Stimulated activated CD8-positive, alpha-beta memory T cell treated with anti-CD3 and anti-CD28 coated beads, Interleukin-15, amount 100 ng/mL, for 48 hours (primary cell): ENCODE results near the gene MLLT10.
A peak's percentile ranks its signal among the peaks of the same experiment; 100 is the strongest.

ENCODE experiments used
- DNase-seq, 2 donors: peaks; one replicate each; pipeline ENCODE4 v3.0.0-alpha.2; 2020; ENCODE audit warnings: low read depth in 2 of 2

MLLT10 gene

DNA sequence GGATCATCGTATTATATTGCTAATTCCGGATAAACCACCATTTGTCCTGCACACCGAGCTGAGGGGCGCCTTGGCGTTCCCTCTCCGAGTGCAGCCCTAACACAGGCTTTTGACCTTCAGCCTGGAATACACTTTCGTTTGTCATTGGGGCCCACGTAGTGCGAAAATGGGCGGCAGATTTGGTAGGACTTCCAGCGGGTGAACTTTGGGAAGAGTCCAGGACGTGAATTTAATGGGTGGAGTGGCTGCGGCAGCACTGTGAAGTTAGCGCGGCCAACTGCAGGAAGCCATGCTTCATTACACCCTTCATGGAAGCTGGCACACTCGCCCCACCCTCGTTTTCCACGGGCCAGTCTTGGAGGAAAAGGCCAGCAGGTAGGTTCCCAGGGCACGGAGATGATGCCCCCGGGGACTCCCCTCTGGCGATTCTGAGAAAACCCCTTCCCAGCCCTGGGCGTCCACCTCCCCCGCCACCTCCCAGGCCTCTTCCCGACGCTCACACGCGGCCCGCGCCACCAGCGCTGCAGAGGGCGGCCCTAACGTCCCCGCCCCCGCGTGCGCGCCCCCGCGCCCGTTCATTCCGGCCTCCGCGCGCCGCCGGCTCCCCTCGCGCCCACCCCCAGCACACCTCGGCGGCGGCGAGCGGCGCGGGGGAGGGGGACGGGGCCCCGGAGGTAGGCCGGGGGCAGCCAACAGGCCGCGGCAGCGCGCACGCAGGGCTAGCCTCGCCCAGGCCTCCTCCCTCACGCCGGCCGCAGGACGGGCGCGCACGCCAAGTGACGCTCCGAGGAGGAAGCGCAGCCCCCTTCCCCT is at the start of gene MLLT10:
TSS of gene MLLT10 (plus strand) at position 766 of the 813 bp plus-strand sequence. CDS start 413 bp downstream, outside the sequence.
- peak; percentile 88 to 89 for DNase-seq

DNA sequence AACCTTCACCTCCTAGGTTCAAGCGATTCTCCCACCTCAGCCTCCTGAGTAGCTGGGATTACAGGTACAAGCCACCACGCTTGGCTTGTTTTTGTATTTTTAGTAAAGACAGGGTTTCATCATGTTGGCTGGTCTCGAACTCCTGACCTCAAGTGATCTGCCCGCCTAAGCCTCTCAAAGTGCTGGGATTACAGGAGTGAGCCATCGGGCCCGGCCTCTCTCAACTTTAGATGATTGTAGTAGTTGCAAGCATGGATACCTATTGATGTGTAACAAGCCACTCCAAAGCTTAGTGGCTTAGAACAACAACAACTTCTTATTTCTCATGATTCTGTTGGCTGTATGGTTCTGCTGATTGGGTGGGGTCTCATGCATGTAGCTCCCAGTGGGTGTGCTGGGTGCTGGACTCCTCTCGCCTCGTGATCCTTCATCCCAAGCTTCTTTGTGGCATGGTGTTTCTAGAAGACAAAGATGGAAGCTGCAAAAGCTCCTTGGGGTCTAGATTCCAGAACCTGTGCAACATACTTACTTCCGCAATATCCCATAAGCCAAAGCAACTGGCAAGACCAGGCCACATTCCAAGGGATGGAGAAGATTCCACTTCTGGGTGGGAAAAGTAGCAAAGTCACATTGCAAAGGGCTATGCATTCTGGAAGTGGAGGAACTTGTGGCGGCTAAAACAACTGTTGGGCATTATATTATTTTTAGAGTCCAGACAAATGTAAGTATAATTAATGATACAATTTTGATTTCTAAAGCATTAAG is 46.4 kb upstream of the MLLT10 start:
- DNase-seq, result no peak

DNA sequence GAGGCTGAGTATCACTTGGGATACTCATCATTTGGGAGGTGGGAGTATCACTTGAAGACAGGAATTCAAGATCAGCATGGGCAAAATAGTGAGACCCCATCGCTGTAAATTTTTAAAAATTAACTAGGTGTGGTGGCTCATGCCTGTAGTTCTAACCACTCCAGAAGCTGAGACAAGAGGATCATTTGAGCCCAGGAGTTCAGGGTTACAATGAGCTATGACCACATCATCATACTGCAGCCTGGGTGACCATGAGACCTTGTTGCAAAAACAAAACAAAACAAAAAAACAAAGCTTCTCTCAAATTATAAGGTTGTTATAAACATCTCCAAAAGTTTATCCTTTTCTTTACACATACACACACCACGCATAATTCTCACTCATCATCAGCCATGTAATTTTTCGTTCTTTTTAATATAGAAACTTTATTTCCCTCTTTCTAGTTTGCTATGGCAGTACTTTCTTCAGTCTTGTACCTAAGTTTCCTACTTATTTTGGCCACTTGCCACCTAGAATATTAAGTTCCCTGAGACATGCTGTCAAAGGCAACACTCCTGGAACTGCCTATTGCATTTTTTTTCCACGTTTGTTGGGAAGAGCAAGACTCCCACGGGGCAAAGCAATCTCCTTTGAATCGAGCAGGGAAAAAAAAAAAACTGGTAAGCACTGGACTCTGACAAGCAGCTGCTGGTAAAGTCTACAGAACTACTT is 45.6 kb upstream of the MLLT10 start:
- DNase-seq, result no peak

DNA sequence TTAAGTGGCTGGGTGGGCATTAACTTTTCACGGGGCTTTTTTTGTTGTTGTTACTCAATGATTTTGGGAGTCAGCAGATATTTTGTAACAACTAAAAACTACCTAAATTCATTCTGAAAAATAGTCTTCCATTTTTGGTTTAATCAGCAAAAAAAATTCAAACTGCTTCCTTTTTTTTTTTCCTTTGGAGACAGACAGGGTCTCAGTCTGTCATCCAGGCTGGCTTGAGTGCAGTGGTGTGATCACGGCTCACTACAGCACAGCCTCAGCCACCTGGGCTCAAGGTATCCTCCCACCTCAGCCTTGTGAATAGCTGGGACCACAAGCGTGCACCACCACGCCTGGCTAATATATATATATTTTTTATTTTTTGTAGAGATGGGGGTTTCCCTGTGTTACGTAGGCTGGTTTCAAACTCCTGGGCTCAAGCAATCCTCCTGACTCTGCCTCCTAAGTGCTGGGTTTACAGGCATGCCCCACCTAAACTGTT is 45.0 kb upstream of the MLLT10 start:
- DNase-seq, result no peak

DNA sequence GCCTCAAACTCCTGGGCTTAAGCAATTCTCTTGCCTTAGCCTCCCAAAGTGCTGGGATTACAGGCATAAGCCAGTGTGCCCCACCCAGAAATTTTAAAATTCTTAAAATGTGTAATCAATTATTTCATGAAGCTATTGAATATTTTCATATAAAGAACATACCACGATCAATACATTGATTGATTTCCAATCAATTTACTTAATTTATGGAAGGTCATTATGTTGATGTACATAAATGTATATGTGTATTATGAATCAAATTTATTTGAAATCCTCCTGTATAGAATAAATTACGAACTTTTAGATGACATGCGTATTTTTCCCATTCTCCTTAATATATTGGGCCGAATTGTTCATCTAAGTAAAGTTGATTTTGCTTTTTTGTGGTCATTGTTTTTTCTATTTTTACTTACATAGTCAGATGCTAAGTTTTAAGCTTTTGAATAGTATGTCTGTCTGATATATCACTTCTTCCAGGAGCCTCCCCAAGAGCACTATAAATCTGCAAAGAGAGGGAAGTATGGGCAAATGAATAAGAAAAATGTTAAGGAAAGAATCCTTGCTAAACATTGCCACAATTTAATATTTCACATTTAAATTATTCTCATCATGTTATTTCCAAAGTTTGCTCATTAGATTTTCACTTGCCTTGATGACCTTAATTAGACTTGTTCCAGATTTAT is 43.9 kb upstream of the MLLT10 start:
- DNase-seq, result no peak

DNA sequence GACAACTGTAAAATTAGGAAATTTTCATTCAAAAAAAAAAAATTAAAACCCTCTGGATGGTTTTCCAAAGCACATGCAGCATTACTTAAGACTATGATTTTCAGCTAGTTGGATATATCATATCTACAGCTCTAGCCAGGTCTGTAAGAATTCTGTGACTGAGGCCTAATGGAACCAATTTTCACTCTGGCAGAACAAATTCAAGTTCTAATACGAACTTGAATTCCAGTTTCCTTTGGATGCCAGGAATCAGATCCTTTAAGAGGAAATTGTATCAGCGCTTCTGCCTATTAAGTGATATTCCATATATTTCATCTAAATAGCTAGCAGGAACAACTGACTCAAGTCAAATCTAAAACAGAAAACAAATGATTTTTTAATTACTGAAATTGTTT is 43.3 kb upstream of the MLLT10 start:
- DNase-seq, result no peak

DNA sequence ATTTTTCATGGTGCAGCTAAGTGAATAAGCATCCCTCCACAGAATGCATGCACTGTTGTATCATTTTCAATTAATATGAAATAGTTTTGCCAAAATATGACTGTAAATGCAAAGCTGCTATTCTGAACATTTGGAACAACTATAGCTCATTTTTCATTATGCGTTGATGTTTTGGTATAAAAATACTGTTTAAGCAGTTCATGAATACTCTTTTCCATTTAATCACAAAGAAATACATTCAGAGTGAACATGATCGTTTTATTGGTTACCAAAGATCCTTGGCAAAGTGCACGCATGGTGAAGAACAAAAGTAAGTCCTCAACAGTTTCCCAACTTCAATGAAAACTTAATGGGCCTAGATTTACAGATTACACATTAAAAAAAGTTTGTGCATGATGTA is 41.6 kb upstream of the MLLT10 start:
- no peak for DNase-seq

DNA sequence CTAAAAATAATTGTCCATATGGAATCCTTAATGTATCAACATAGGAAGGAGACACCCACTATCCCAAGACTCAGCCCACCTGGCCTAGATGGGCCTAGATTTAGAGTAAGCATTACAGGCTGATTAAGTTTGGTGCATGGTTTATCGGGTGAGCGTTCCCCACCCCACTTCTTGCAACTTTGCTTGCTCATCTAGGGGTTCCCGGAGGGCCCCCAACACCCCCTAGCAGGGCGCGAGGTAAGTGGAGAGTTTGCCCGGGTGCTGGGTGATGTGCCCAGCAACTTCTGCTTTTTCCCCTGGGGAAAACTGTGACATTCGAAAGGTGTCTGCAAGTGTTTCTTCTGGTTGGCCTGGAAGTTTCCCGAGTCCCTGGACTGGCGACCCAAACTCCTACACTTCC is 40.2 kb upstream of the MLLT10 start:
- DNase-seq, result no peak

DNA sequence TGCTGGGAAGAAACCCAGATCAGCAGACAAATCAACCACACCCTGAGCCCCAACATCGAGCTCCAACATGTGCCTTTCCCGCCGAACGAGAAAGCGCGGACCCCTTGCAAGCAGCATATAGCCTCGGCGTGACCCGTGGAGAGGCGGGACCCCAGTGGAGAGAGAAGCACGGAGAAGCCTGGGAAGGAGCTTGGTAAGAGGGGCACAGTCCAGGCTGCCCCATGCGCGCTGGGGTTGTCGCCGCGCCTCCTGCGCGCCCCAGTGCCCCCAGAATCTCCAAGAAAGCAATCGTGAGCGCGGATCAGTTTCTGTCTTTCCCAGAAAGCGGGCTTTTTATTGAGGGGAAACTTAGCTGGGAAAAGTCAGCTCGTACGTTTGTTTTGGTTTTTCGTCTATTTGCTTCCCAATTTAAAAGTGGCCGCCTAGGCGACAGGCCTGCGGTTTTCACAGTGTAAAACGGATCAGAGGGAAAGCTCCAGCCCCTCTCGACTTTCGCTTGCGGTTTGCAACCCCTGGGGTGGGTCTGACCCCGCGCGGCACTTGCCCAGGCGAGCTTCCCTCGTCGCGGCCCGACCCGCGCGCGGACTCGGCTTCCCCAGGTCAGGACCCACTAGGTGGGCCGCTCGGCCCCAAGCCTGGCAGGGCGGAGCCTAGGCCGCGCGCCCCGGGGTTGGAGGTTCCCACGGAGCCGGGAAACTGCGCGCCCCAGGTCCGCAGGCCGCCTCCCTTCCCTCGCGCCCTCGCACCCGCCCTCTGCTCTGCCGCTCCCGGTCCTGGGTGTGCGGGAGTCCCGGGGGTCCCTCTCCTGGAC is 39.6 kb upstream of the MLLT10 start:
- no peak for DNase-seq

DNA sequence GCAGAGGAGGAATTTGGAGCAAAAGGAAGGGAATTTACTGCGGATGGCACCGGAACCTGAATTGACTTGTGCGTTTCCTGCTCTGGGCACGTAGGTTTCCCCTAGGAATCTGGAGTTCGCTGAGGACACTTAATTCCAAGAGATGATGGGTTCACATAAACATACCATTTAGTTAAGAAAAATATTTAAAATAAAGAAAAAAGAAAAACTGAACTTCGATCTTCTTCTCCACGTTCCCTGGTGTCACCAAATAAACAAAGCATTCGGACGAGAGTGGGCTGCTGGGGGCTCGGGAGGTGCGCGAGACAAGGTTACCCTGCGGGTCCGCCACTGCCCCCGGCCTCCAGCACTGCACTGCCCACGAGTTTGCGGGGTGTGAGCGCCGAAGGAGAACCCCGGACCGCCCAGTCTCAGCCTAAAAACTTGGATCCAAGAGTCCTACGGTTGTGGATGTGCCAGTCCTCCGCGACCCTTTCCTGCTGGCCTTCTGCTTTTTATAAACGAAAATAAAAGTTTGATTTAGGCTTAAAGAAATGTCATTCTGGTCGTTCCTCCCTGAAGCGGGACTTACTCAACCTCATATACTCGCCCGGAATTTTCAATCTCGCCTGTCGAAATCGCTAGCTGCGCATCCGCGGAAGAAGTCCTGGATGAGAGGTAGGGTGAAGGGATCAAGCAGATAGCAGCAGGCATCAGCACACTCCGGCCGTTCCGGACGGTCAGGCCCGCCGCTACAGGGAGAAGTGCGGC is 38.9 kb upstream of the MLLT10 start:
- no peak for DNase-seq

DNA sequence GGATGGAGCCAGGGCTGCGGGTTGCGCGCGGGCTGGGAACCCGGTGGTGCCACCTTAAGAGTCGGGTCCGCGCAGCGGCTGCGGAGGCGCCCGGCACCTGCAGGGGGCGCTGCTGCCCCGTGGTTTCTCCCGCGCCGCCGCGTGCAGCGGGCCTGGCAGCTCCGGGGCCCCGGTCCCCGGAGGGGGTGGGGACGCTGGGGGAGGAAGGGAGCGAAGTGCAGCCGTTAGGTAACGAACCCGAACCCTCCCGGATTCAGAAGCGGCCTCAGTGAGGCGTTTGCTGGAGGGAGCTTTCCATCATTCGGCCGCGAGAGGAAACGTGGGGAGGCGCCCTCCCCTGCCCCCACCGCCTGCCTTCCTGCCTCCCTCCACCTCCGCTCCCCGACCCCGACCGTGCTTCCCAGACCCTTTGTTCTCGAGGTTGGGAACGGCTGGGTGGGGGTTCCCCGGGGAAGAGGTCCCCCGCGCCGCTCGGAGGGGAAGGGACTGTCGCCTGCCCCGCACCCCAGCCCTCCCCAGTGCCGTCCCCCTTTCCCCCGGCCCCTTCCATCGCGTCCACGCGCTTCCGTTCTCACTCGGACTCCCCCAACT is 38.2 kb upstream of the MLLT10 start:
- peak; percentile 75 to 81 for DNase-seq

DNA sequence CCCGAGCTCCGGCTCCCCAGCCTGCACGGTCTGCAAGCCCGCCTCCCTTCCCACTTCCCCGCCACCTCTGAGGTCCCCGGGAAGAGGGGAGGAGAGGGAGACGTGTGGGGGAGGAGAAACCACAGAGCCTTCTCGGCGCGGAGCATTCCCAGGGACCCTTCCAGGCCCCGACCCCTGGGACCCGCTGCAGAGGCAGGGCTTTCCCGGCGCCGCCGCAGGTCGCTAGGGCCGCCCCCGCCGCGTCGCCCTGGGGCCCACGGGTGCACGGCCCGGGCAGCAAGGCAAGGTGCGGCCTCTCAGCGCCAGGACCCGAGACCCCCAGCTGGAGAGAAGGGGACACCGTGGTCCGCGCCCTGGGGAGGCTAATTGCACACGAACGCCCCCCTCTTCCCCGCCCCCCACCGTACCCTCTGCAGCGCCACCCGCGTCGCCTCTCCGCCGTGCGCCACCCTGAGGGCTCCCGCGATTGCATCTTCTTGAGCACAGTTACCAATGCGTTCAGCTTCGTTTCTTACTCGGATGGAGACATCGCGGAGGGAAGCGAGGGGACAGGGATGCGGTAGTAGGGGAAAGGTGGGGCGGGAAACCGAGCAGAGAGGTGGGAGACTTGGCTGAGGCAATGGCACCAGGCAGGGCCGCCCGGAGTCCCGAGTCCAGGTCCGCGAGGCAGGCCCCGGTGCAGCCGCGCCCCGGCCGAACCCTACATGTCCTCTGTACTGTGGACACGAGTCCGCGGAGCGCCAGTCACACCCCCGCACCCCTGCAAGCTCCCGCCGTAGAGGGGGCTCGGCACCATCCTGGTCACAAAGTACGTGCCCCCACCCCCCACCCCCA is 37.5 kb upstream of the MLLT10 start:
- DNase-seq, result no peak

DNA sequence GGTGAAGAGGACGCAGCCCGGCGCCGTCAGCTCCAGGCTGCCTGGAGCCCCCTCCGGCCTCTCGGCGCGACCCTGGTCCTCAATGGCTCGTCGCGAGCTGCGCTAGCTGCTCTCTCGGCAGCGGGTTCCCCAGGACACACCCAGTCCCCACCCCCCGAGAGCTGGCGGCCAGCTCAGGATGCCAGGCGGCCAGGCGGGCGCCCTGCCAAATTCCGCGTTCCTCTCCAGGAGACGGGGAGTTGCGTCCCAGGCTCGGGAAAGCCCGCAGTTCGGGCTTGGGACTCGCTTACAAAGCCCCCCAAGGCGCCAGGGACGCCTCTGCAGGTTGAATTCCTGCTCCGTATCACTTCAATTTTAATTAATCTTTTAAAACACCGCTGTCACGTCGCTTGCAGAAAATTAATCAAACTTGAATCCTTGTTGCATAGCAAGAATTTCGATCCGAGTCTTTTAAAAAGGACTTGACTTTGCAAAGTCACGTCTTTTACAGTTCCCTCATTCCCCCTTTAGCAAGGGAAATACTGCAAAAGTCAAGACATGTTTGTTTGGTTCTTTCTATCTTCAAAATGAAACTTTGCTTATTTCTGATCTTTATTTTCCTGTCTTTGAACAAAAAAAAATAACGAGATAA is 36.7 kb upstream of the MLLT10 start:
- DNase-seq, result no peak

DNA sequence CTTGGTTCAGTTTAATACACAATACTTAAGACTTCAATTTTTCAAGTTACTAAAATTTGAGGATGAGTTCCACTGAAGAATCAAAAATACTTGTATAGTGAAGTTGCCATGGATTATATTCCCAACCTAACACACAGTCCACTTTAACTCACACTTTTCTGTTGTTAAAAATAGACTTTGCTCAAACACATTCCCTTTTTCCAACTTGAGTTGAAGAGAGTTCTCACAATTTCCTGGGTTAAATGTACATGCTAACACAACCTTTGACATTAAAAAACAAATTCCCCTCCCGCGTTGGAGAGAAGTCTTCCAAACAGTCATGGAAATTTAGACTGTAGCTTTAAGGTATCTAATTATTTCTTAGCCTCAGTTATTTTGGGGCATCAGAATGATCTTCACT is 35.7 kb upstream of the MLLT10 start:
- no peak for DNase-seq

DNA sequence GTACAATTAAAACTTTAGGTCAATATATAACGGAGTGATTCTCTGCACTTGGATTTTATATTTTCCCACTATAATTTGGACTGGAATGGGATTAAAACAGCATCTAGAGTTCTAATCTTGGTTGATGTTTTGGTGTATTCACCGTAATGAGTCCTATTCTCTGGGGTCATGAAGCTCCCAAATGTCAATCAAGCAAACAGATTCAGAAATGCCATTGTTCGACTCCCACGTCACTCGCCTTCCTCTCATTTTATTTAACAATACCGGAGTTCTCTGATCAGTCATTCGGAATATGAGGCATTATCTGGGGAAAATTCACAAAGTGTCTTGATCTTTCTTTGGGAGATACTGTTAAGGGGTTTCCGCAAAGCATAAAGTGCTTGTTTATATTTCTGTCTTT is 35.0 kb upstream of the MLLT10 start:
- no peak for DNase-seq

DNA sequence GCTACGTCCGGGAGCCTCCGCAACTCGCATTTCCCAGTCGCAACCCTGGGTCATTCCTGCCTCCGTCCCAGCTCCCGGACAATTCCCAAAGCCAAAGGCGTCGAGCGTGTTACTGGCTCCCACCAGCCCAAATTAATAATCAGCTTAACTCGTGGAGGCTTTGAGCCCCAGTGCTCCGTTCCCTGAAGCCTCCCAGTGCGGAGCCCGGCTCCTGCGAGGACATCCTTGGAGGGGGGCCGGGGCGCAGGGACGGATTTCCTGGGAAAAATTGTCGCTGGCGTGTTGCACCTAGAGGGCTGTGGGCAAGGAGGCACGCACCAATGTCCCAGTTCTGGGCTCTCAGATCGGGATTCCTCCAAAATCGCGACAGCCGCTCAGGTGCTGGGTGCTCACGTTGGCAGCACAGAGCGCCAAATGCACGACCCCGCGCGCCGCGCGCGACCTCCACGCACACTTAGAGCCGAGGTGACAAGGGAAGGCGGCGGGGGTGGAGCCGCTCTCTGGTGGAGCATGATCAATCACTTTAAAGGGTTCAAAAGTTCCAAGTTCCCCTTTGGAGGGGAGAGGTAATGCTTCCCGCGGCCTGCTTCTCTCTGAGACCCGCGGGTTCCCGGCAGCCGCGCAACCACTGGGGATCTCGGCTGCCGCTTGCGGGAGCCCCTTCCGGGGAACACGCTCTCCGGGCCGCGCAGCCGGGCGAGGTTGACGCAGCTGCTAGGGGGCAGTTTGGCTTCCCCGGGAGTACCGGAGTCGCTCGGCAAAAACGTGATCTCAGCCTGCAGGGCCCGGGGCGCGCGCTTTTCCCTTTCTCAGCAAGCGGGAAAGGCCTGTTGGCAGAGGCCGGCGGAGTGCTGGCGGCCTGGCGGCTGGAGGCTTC is 34.1 kb upstream of the MLLT10 start:
- no peak for DNase-seq

DNA sequence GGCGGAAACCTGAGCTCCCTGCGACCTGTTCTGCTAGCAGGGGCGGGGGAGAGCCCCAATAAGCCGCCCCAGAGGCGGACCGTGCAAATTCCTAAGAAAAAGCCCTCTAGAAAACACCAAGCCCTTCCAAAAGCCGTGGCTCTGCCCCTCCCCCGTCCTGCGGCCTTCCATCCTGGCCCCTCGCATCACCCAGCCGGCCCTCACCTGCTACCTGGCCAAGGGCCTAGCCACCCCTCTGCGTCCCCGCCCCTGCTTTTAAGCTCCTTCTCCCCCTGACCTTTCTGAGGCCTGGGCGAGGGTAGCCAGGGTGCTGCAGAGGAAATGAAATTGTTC is 33.5 kb upstream of the MLLT10 start:
- no peak for DNase-seq

DNA sequence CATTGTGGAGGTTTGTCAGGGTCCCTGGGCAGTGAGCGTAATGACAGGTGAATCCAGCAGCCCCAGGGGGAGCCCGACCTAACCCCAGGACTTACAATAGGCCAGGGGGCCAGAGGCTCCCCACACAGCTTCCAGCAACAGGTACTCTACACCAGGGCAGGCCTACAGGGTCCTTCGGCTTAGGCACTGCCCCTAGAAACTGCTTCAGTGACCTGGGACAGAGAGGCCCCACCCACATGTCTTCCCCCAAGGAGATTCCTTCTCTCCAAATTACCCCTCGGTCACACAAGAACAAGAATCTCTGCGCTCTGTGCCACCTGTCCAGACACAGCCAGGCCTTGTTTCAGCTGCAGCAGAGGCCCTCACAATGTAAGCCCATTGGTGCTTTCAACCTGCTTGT is 32.9 kb upstream of the MLLT10 start:
- no peak for DNase-seq
